Measurements from ENCODE around the gene IL17RB. TPM values are rescaled to one million over a fixed set of nuclear protein-coding genes. Genes with fewer than 3 reads are reported as not detected.

IL17RB gene
- polyA plus RNA-seq, 1 donor (not counting 4 experiments of a cell fraction or from before 2014, with no cell fraction given) = not detected

DNA sequence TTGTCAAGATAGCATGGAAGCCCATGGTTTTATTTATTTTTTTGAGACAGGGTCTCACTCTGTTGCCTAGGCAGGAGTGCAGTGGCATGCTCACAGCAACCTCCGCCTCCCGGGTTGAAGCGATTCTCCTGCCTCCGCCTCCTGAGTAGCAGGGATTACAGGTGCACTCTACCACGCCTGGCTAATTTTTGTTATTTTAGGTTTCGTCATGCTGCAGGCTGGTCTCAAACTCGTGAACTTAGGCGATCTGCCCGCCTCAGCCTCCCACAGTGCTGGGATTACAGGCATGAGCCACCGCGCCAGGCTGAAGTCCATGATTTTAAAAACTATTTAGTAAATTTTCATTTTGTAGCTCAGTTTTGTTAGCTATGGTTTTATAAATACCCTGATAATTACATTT lies 38.3 kb downstream of the IL17RB start:
- no peak overlapping the region for H3K4me3 ChIP-seq (ENCODE audit: control insufficient read depth in 2 of 3, extremely low read depth in 1 of 3, insufficient read depth in 2 of 3, low read depth in 1 of 3, low read length in 3 of 3)
- no peaks in the 10 kb centered on the region for H3K27me3 ChIP-seq (ENCODE audit: control insufficient read depth, extremely low read depth, insufficient read depth, low read length)
- H3K9ac ChIP-seq (ENCODE audit: control insufficient read depth, extremely low read depth, insufficient read depth, low read length) = no peak overlapping the region
- peaks cover 7% of the 10 kb centered on the region for H3K4me1 ChIP-seq (ENCODE audit: control insufficient read depth, extremely low read depth, insufficient read depth, low read length)
- TF ChIP-seq EZH2 (IDR thresholded peaks at IDR 0.05; ENCODE audit: low read length) = no peak
- TF ChIP-seq, protein P1, sequence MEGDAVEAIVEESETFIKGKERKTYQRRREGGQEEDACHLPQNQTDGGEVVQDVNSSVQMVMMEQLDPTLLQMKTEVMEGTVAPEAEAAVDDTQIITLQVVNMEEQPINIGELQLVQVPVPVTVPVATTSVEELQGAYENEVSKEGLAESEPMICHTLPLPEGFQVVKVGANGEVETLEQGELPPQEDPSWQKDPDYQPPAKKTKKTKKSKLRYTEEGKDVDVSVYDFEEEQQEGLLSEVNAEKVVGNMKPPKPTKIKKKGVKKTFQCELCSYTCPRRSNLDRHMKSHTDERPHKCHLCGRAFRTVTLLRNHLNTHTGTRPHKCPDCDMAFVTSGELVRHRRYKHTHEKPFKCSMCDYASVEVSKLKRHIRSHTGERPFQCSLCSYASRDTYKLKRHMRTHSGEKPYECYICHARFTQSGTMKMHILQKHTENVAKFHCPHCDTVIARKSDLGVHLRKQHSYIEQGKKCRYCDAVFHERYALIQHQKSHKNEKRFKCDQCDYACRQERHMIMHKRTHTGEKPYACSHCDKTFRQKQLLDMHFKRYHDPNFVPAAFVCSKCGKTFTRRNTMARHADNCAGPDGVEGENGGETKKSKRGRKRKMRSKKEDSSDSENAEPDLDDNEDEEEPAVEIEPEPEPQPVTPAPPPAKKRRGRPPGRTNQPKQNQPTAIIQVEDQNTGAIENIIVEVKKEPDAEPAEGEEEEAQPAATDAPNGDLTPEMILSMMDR (optimal IDR thresholded peaks at IDR 0.05 in 1 of 3, IDR thresholded peaks at IDR 0.05 in 1 of 3, conservative IDR thresholded peaks at IDR 0.05 in 1 of 3; ENCODE audit: extremely low read depth in 1 of 3, insufficient read depth in 2 of 3, low read length in 3 of 3) = no peak
- no peak for FAIRE-seq
- peaks cover 3 to 8% of the 10 kb centered on the region in 2 experiments for H3K36me3 ChIP-seq (ENCODE audit: control insufficient read depth in 2 of 2, extremely low read depth in 1 of 2, insufficient read depth in 2 of 2, low read length in 2 of 2)
- dilution Hi-C loops (cut with MboI; ENCODE audit: extremely low pct_ligation_motif_present, low sequenced_read_pairs) = no loop called here
- DNase-seq (ENCODE audit: low read depth, low spot score) = no peak
- H3K79me2 ChIP-seq (ENCODE audit: control insufficient read depth, insufficient read depth, low read length) = peaks cover 29% of the 10 kb centered on the region
- no peak overlapping the region for H3K27ac ChIP-seq (ENCODE audit: control insufficient read depth, insufficient read depth, low read length)
- H3K9me1 ChIP-seq (ENCODE audit: control insufficient read depth, extremely low read depth, insufficient read depth, low read length) = no peaks in the 10 kb centered on the region
- no peaks in the 10 kb centered on the region for H3K9me3 ChIP-seq (ENCODE audit: control insufficient read depth, low read depth, low read length)
- no peaks in the 10 kb centered on the region for H4K20me1 ChIP-seq (ENCODE audit: control insufficient read depth, extremely low read depth, insufficient read depth, low read length)
- H2AFZ ChIP-seq (ENCODE audit: control insufficient read depth, low read length) = no peak overlapping the region
- H3K4me2 ChIP-seq (ENCODE audit: control insufficient read depth, extremely low read depth, insufficient read depth, low read depth, low read length) = no peak overlapping the region

DNA sequence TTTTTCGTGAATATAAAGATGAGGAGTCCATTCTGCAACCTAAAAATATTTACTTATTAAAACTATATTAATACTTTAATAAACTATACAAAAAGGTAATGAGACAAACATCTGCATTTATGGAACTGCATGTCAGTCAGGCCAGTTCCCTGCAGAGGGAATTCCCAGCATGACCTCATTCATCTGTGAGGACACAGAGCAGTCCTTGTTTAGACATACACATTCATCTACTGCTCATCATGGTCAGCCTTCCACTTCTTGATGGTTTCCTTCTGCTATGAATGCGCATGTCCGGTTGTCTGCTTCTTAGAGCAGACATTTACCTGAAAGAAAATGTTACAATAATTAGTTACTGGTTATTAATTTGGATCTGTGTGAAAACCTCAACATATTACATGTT lies 38.9 kb downstream of the IL17RB start:
- H3K79me2 ChIP-seq (ENCODE audit: control insufficient read depth, insufficient read depth, low read length) = peaks cover 35% of the 10 kb centered on the region
- peaks cover 13% of the 10 kb centered on the region for H3K4me1 ChIP-seq (ENCODE audit: control insufficient read depth, extremely low read depth, insufficient read depth, low read length)
- no peak overlapping the region for H3K4me2 ChIP-seq (ENCODE audit: control insufficient read depth, extremely low read depth, insufficient read depth, low read depth, low read length)
- H3K36me3 ChIP-seq (ENCODE audit: control insufficient read depth in 2 of 2, extremely low read depth in 1 of 2, insufficient read depth in 2 of 2, low read length in 2 of 2) = peaks cover 0 to 8% of the 10 kb centered on the region in 2 experiments
- no peaks in the 10 kb centered on the region for H4K20me1 ChIP-seq (ENCODE audit: control insufficient read depth, extremely low read depth, insufficient read depth, low read length)
- DNase-seq (ENCODE audit: low read depth, low spot score) (no peak), FAIRE-seq (no peak)
- dilution Hi-C loops (cut with MboI; ENCODE audit: extremely low pct_ligation_motif_present, low sequenced_read_pairs) = no loop called here
- H3K9me3 ChIP-seq (ENCODE audit: control insufficient read depth, low read depth, low read length) = no peaks in the 10 kb centered on the region
- H3K4me3 ChIP-seq (ENCODE audit: control insufficient read depth in 2 of 3, extremely low read depth in 1 of 3, insufficient read depth in 2 of 3, low read depth in 1 of 3, low read length in 3 of 3) = no peak overlapping the region
- peaks cover 4% of the 10 kb centered on the region for H3K9me1 ChIP-seq (ENCODE audit: control insufficient read depth, extremely low read depth, insufficient read depth, low read length)
- no peaks in the 10 kb centered on the region for H3K27me3 ChIP-seq (ENCODE audit: control insufficient read depth, extremely low read depth, insufficient read depth, low read length)
- H3K27ac ChIP-seq (ENCODE audit: control insufficient read depth, insufficient read depth, low read length) = no peak overlapping the region
- H3K9ac ChIP-seq (ENCODE audit: control insufficient read depth, extremely low read depth, insufficient read depth, low read length) = no peak overlapping the region
- TF ChIP-seq, protein P1 (optimal IDR thresholded peaks at IDR 0.05 in 1 of 3, IDR thresholded peaks at IDR 0.05 in 1 of 3, conservative IDR thresholded peaks at IDR 0.05 in 1 of 3; ENCODE audit: extremely low read depth in 1 of 3, insufficient read depth in 2 of 3, low read length in 3 of 3) = no peak
- no peak for TF ChIP-seq EZH2 (IDR thresholded peaks at IDR 0.05; ENCODE audit: low read length)
- no peak overlapping the region for H2AFZ ChIP-seq (ENCODE audit: control insufficient read depth, low read length)
